Neural crest cell (in vitro differentiated cells): ENCODE data around the gene PTH2. TPM values are rescaled to one million over a fixed set of nuclear protein-coding genes. Genes with fewer than 3 reads are reported as not detected.

ENCODE experiments used
- DNase-seq: peaks from one replicate; pipeline ENCODE4 v3.0.0; 2021; ENCODE audit warnings: low read depth, mixed read lengths, low spot score
- H3K27ac Mint-ChIP-seq: one replicate; pipeline ENCODE4 v1.8.0; 2021; ENCODE audit warnings: mild to moderate bottlenecking, mixed read lengths; ENCODE audit not compliant: unreplicated experiment
- H3K27me3 Mint-ChIP-seq: 2 replicates; pipeline ENCODE4 v1.8.0; 2021; ENCODE audit warnings: low read depth, mild to moderate bottlenecking, mixed read lengths
- H3K36me3 Mint-ChIP-seq: 2 replicates; pipeline ENCODE4 v1.8.0; 2021; ENCODE audit warnings: low read depth, mild to moderate bottlenecking, mixed read lengths
- H3K4me1 Mint-ChIP-seq: 2 replicates; pipeline ENCODE4 v1.8.0; 2021; ENCODE audit warnings: mixed read lengths
- H3K4me3 Mint-ChIP-seq: one replicate; pipeline ENCODE4 v1.8.0; 2021; ENCODE audit warnings: mild to moderate bottlenecking, mixed read lengths
- H3K9me3 Mint-ChIP-seq: 2 replicates; pipeline ENCODE4 v1.8.0; 2021; ENCODE audit warnings: mixed read lengths
- total RNA-seq: library from RNA; stranded (reverse); gene quantifications from 2 replicates; pipeline ENCODE4 v1.2.1, GENCODE V29; 2021
- TF ChIP-seq, protein P1 (sequence below): fragments of 200-600 bp; sonication (generic); conservative IDR thresholded peaks from 2 replicates; pipeline ENCODE4 v1.5.0; 2021; ENCODE audit warnings: antibody characterized with exemption, mild to moderate bottlenecking

PTH2 gene
- total RNA-seq, 1 donor from 2014 or later: not detected

- Mint-ChIP-seq H3K4me1 (peaks cover 32% of the 10 kb centered on the region), H3K27me3 (peaks cover 5% of the 10 kb centered on the region), H3K4me3 (peak within 1 kb of the TSS; percentile 93), H3K9me3 (no peaks in the 10 kb centered on the region), H3K36me3 (peaks cover 6% of the 10 kb centered on the region), H3K27ac (peak within 1 kb of the TSS; percentile 100)
- DNase-seq: peak; percentile 97
- TF ChIP-seq, protein P1, sequence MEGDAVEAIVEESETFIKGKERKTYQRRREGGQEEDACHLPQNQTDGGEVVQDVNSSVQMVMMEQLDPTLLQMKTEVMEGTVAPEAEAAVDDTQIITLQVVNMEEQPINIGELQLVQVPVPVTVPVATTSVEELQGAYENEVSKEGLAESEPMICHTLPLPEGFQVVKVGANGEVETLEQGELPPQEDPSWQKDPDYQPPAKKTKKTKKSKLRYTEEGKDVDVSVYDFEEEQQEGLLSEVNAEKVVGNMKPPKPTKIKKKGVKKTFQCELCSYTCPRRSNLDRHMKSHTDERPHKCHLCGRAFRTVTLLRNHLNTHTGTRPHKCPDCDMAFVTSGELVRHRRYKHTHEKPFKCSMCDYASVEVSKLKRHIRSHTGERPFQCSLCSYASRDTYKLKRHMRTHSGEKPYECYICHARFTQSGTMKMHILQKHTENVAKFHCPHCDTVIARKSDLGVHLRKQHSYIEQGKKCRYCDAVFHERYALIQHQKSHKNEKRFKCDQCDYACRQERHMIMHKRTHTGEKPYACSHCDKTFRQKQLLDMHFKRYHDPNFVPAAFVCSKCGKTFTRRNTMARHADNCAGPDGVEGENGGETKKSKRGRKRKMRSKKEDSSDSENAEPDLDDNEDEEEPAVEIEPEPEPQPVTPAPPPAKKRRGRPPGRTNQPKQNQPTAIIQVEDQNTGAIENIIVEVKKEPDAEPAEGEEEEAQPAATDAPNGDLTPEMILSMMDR: no peak
Observed at GRCh38 chr19:49453013-49453756, 29.9 kb upstream of the PTH2 start, which contains the start of gene ALDH16A1. Gene ALDH16A1 (plus strand): TSS chr19:49453225. CDS start chr19:49453332, 107 bp downstream.

DNA sequence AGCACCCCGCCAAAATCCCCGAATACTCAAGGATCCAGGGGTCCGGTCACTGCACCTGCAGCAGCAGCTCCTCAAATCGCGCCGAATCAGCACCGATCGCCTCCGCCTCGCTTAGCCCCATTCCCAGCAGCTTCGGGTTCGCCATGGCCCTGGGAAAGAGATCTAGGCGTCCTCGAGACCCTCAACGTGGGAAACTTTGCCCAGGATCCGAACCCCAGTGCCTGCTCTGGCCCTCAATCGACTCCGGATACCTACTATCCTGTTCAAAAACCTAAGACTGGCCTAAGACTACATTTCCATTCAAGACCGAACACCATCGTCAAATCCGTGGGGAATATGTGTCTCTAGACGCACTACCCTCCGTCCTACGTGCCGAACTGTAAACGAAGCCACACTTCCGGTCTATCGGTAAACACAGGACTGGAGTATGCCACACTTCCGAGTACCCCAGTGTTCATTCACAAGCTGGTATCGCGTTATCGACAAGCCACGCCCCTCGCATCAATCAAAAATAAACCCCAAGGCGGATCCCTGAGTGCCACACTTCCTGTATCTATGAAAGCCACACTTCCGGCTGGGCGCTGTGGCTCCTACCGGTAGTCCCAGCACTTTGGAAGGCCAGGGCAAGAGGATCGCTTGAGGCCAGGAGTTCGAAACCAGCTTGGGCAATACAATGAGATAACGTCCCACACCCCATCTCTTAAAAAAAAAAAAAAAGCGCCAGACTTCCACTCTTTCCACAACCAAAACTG, 28.4 kb upstream of the PTH2 start, which contains the start of gene PIH1D1:
Gene PIH1D1 (minus strand): TSS at position 385 of the 752 bp plus-strand sequence. CDS start 240 bp downstream, at position 145.
- Mint-ChIP-seq H3K36me3 (peaks cover 6% of the 10 kb centered on the region), H3K4me1 (peaks cover 32% of the 10 kb centered on the region)

DNA sequence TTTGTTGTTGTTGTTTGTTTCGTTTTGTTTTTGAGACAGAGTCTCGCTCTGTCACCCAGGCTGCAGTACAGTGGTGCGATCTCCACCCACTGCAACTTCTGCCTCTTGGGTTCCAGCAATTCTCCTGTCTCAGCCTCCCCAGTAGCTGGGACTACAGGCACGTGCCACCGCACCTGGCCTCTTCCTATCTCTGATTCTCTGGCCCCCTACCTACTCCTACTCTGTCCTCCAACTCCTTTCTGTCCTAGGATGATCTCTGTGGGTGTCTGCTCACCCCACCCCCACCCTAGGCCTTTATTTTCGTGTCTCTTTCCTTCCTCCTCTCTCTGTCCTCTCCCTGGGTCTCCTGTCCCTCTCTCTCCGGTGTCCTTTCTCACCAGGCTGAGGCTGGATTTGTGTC, 27.2 kb upstream of the PTH2 start:
- Mint-ChIP-seq H3K4me3 (peak overlapping the region; percentile 93), H3K27ac (peak overlapping the region; percentile 90), H3K4me1 (peaks cover 27% of the 10 kb centered on the region), H3K36me3 (peaks cover 3% of the 10 kb centered on the region), H3K9me3 (no peaks in the 10 kb centered on the region), H3K27me3 (peaks cover 5% of the 10 kb centered on the region)
- TF ChIP-seq, protein P1: no peak
- no peak for DNase-seq

More for the DNA sequence above, 28.4 kb upstream of the PTH2 start, which contains the start of gene PIH1D1:
- TF ChIP-seq, protein P1: peak; percentile 42
- peak; percentile 90 for DNase-seq
- H3K9me3 Mint-ChIP-seq: no peaks in the 10 kb centered on the region
- H3K27ac Mint-ChIP-seq: peak within 1 kb of the TSS; percentile 97
- H3K27me3 Mint-ChIP-seq: peaks cover 5% of the 10 kb centered on the region
- H3K4me3 Mint-ChIP-seq: peak within 1 kb of the TSS; percentile 93

- no peak for DNase-seq
- H3K27ac Mint-ChIP-seq: no peak overlapping the region
- TF ChIP-seq, protein P1: no peak
- peak overlapping the region; percentile 61 for H3K4me3 Mint-ChIP-seq
- peaks cover 3% of the 10 kb centered on the region for H3K36me3 Mint-ChIP-seq
- H3K9me3 Mint-ChIP-seq: no peaks in the 10 kb centered on the region
- H3K4me1 Mint-ChIP-seq: peaks cover 20% of the 10 kb centered on the region
- H3K27me3 Mint-ChIP-seq: peaks cover 13% of the 10 kb centered on the region
Observed at GRCh38 chr19:49448432-49448786, 25.2 kb upstream of the PTH2 start.

DNA sequence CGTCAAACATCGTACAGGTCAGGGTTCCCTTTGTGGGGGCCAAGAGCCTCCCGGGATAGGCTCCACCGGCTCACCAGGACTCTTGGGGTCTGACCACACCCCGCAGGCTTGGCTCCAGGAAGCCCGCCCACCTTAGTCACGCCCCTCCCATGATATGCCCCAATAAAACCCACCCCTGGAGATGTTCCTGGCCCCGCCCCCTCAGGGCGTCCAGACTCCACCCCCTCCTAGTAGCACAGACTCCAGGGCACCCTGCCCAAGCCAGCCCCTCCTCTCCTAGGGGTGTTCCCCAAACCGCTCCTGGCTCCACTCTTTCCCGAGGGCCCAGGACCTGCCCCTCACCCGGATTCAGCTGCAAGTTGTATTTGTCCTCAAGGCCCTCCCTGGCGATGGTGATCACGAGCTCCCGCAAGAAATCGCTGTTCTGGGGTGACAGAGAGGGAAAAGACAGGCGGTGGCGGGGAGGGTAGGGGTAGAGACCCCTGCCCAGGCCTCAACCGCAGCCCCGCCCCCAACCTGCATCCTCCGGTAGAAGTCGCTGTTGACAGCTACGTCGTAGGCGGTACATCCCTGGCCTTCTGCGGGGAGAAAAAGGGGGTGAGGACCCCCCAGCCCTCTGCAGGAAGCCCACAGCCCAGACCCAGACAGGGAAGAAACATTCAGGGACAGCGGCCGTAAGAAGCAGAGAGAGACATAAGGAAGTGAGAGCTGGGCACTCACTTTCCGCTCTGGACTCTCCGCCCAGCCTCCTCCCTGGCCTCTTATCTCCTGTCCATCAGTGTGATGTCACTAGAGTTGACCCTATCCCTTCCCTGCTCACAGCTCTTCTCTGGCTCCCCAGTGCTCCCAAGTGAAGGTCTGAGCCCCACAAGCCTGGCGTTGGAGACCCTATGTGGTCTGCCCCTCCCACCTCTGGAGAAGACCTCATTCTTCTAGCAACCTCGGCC, 24.5 kb upstream of the PTH2 start:
- no peak for DNase-seq
- peak overlapping the region; percentile 61 for H3K4me3 Mint-ChIP-seq
- H3K4me1 Mint-ChIP-seq: peaks cover 16% of the 10 kb centered on the region
- TF ChIP-seq, protein P1: no peak
- no peaks in the 10 kb centered on the region for H3K9me3 Mint-ChIP-seq
- H3K27ac Mint-ChIP-seq: no peak overlapping the region
- peaks cover 19% of the 10 kb centered on the region for H3K27me3 Mint-ChIP-seq
- H3K36me3 Mint-ChIP-seq: peaks cover 3% of the 10 kb centered on the region
